ENCODE measurements around the gene DIAPH2.

- TF ChIP-seq CTCF (IDR thresholded peaks at IDR 0.05; ENCODE audit: low read length): no peak
- TF ChIP-seq EZH2 (optimal IDR thresholded peaks at IDR 0.05; ENCODE audit: low read depth, low read length): no peak
These were observed 441.4 kb downstream of the DIAPH2 start for GRCh38 chrX:97126020-97126419.
